Astrocyte (in vitro differentiated cells and primary cell): ENCODE measurements around the gene COP1.

Experiments used
- CTCF ChIP-seq: IDR thresholded peaks from 2 replicates; pipeline ENCODE4 v1.5.1; 2011; ENCODE audit warnings: low read depth, mild to moderate bottlenecking, inconsistent platforms, low read length, moderate library complexity; ENCODE audit not compliant: insufficient read depth
- EZH2 ChIP-seq: IDR thresholded peaks from 2 replicates; pipeline ENCODE4 v1.6.1; 2012; ENCODE audit warnings: mild to moderate bottlenecking, low read length, inconsistent platforms; ENCODE audit not compliant: insufficient read depth

- TF ChIP-seq CTCF: no peak
- no peak for TF ChIP-seq EZH2
Measured at GRCh38 chr1:176029155-176029554, 177.9 kb downstream of the COP1 start.
